Uterus (tissue), 2 donors: ENCODE data around the gene VSTM4.

Source experiments
- CTCF ChIP-seq, 4 experiments: fragments of 200-600 bp in 2 of 4; fragments of 450-650 bp in 2 of 4; sonication (generic) in 2 of 4; IDR thresholded peaks; one replicate each; pipeline ENCODE4 v1.5.1; 2016 to 2019; ENCODE audit warnings: antibody characterized with exemption in 4 of 4, mild to moderate bottlenecking in 2 of 4, moderate library complexity in 1 of 4
- POLR2A ChIP-seq, 2 donors: fragments of 450-650 bp; IDR thresholded peaks; one replicate each; pipeline ENCODE4 v1.6.1; 2016; ENCODE audit warnings: antibody characterized with exemption in 2 of 2, mild to moderate bottlenecking in 1 of 2, moderate library complexity in 1 of 2

GRCh38 chr10:49086889-49087288 lies 28.4 kb downstream of the VSTM4 start:
- TF ChIP-seq CTCF (IDR thresholded peaks at IDR 0.05) (no peak), POLR2A (IDR thresholded peaks at IDR 0.05) (no peak)
